NCI-H1092 (cell line): Measurements from ENCODE around the gene INPP5A.

Experiments used
- DNase-seq: peaks from one replicate; lab custom pipeline; 2025; lab: John Stamatoyannopoulos, UW

INPP5A gene

DNA sequence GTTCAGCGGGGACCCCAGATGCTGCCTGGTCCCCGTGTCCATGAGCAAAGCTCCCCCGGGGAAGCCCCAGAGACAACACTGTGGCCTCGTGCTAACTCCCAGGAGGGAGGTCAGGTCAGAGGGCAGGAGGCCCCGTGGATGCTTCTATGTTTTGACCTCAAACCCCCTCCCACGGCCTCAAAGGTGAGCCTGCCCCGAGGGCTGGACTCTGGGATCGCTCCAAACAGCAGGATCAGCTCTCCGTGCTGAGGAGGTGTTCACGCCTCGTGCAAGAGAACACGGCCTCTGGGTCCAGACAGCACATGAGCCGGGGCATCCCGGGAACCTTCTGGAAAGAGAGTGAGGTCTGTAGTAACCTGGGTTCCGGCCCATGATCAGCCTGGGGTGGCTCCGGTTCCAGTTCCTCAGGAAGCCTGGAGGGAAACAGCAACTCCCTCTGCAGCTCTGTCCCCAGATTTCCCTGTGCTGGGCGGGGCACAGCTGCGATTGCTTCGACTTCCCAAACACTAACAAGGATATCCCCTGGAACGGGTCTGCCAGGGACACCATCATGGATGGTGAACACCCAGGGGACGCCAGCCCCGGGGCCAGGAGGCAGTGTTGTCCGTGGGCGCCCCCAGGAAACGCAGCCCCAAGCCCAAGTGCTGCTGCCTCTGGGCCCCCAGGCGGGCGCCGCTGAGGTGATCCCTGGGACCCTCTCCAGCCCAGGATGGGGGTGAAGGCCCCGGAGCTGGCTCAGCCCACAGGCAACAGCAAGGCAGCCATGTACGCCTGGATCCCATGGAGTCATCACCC is 18.0 kb upstream of the INPP5A start:
- DNase-seq: no peak

DNA sequence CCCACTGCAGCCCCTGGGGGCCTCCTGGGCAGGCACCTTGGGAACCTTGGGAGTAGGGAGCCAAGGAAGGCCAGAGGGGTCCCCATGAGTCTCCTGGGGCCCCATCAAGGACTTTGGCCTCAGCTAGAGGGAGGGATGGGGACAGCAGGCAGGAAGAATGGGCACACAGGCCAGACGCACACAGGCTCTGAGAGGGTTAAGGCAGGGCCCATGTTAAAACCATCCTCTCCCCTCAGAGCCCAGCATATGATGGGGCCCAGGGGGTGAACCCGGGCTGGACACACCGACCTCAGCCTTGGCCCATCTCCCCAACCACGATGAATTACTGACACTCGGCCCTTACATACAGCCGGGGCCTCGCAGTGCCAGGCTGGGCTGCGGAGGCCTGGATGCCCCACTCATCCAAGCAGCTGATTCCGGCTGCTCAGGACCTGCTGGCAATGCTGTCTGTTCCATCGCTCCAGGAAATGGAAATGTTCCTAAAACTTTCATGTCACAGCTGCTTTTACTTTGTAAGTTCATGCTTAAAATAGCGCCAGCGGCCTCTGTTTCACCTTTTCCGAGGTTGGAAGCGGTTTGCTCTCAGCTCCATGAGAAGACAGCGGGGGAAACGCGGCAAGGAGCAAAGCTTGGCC is 17.3 kb upstream of the INPP5A start:
- DNase-seq: no peak

DNA sequence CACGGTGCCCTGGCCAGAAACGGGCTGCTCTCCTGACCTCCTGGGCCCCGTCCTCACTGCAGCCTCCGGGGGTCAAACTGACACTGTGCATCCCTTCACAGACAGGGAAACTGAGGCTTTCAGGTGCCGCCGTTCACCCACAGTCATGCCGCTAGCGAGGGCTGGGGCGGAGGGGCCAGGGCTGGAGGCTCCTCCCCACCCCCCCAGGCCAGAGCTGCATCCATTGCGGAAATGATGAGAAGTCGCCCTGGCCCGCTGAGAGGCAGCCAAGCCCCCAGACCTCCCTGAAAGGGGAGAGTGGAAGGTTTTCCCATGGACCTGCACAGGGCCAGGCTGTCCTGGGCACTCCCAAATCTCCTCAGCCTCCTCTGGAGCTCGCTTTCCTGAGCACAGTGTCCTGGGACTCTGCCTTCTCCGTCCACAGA is 16.5 kb upstream of the INPP5A start:
- no peak for DNase-seq

DNA sequence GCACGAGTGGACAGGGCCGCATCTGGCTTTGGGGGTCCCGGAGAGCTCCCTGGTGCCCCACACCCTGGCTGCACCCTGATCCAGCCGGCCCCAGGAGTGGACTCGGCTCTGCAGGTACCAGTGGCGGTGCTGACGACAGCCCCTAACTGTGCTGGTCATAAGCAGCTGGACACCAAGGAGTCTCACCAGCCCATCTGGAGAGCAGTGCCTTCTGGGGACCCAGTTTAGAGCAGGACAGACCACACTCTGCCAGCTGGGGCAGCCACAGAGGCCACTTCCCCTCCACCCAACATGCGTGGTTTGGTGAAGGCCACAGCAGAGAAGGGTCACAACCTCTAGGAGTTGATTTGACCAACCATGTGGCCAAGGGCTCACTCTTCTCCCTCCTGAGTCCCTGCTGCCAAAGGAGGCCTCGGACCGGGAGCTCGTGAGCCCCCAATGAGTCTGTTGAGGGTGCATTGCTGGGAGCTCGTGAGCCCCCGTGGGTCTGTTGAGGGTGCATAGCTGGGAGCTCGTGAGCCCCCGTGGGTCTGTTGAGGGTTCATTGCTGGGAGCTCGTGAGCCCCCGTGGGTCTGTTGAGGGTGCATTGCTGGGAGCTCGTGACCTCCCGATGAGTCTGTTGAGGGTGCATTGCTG is 16.0 kb upstream of the INPP5A start:
- no peak for DNase-seq

DNA sequence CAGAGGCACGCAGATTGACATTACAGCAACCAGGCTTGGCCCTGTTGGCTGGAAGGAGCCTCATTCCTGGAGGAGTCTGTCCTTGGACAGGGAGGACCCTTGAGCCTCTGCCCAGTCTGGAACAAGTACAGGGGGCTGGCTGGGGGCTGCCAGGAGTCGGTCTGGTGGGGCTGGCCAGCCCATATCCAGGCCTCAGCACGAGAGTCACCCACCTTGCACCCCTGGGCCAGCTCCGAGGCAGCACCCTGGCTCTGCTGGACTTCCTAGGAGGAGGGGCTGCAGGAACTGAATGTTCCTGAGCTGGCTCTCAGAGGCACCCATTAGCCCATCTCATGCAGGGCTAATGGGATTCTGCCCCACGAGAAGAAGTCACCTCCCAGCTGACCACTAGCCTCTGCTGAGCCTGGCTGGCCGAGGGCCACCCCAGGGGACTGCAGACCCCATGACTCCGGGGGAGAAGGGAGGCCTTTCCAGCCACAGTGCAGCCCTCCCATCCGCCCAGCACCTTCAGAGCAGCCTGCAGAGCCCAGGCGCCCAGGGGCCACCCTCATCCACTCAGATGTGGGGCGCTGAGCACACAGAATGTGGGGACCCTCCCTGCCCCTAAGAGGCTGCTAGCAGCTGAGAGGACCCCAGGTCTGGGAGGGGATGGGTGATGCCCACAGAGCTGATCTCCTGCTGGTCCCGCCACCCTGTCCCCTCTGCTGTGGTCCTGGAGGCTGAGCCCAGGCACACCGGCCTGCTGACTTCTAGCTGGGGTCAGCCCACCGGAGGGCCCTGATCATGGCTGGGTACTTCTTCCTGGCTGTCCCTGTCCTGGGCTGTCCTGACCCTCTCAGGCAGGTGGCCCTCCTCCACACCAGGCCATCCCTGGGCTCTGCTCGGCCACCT is 14.8 kb upstream of the INPP5A start:
- DNase-seq: no peak

DNA sequence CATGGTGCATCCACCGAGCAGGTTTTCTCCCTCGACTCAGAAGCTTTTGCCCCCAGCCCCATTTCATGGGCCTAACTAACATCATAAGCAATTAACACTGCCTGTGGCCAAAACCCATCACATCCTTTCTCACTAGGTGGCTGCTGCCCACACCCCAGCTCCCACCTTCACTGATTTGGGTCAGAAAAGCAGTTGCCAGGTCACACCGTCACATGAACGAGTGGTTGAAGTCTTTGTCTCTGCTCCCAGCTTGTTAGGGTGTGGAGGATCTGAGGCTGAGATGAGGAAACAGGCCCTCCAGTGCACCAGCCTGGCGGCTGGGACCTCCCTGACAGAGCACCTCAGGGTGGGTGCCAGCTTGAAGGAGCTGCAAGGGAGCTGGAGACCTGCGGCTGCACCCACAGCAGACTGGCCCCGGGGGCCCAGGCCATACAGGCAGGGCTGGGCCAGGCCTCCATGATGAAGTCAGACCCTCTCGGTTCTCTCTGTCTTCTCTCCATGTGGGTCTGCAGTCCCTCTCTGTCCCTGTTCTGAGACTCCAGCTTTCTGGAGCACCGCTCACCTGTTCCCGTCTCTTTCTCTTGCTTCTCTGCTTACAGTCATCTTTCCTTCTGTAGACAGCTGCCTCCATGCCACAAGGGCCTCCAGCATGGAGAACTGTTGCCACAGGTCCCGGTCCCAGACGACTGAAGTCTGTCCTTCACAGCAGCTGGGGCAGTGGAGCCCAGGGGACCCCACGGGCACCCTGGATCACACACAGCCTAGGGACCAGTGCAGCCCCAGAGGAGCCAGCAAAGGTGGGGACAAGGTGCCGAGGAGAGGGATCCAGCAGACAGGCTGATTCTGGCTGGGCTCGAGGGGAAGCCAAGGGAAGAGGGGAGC is 13.8 kb upstream of the INPP5A start:
- no peak for DNase-seq

DNA sequence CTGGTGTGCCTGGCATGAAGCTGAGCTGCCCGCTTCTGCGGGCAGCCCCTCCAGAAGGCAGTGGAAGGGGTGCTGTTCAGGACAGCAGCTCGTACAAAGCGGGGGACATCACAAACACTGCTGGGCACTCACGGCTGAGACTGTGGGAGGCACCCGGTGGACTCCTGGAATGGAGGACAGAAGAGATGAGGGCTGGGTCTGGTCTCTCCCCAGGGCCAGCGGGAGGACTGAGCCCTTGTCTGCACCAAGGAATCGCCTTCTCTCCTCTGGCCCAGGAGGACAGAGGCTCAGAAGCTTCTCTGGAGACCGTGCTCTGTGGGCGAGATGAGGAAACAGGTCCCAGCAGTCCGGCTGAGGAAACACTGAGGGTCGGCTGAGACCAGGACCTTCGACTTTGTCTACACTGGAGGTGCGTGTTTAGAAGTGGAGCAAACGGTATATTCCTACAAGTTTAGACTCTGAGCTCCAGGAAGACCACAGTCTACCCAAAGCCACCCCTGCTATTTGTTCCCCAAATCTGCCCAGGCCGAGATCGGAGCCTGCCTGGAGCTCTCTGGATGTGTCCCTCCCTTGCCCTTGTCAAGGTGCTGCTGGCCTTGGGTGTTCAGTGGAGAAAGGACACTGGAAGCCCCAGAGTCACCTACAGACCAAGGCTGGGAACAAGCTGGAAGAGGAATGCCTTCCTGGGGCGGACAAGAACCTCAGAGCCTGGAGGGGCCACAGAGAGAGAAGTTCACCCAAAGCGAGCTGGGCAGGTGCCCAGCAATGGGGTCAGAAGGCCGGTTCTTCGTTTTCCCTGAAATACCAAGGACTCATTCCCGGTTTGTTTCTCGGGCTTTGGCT is 12.9 kb upstream of the INPP5A start:
- DNase-seq: no peak

DNA sequence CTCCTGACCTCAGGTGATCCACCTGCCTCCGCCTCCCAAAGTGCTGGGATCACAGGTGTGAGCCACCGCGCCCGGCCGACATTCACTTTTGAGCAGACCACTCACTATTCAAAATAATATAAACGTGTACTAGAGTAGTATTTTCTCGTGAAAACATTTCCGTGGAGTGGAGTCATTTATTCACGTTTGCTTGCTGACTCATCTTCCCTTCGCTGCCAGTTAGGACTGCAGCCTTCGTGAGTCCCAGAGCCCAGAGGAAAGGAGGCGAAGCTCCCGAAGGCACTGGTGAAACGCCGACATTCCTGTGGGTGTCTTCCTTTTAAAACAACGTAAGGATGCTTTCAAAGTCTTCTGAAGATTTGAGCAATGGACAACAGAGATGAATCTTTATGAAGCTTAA is 10.9 kb upstream of the INPP5A start:
- DNase-seq: no peak

DNA sequence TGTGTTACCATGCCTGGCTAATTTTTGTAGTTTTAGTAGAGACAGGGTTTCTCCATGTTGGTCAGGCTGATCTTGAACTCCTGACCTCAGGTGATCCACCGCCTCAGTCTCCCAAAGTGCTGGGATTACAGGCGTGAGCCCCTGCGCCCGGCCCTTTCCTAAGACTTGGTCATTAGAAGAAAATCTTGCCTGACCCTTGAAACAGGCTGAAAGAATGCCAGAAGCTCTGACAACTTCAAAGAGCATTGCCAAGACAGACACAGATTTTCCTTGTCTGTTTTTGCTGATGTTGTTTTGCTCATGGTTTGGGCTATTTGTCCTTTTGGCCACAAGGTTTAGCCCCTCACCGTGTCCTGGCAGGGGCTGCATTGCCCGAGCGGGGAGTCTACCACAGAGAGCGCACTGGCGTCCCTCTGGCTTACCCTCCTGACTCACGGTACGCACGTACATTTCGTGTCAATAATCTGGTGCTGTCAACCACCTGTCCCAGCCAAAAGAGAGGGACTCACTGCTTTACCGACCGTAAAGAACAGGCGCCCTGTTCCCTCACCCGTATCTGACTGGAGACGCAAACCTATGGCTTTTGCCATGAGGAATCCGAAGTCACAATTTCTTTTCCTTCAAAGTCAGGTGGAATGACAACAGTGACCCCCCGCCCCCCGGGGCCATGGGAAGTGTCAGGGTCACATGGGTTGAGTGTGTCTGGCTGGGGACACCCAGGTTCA is 10.1 kb upstream of the INPP5A start:
- no peak for DNase-seq

DNA sequence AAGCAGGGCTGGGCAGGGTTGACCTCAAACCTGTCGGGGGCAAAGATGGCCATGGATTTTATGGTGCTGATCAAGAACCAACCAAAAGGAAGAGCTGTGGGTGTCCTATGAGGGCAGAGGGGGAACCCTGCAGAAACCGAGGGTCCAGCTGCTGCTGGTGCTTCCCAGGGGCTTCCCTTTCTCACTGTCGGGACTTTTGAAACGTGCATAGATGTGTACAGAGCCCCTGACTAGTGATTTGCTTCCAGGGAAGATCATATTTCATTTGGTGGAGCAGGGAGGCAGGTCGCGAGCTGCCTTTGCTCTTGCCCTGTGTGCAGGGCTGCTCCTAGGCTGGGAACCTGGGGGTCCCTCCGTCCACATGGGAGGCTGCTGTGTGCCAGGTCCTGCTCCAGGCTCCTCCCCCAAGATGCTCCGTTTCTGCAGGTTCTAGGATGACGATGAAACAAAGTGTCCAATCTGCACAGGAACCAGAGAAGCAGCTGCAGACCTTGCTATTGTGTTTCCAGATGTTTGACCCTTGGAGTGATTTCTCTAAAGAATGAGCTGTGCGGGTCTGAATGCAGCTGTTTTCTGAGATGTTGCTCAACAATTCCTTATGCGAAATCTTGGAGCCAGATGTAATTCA is 9.4 kb upstream of the INPP5A start:
- no peak for DNase-seq

DNA sequence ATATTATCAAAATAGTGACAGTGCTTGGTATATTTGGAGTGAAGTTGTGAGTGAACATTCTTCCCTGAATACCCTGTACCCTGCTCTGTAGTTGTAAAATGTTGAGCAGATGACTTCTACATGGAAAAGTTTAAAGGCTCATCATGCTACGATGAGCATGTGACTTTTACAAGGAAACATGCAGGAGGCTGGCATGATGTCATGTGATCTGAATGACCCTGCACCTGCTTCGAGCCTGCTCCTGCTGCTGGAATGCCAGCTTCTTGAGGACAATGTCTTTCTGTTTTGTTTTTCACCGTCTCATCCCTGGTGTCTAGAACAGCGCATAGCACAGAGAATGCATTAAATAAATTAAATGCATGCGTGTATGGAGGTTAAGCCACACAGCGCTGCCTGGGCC is 5.4 kb upstream of the INPP5A start:
- no peak for DNase-seq

DNA sequence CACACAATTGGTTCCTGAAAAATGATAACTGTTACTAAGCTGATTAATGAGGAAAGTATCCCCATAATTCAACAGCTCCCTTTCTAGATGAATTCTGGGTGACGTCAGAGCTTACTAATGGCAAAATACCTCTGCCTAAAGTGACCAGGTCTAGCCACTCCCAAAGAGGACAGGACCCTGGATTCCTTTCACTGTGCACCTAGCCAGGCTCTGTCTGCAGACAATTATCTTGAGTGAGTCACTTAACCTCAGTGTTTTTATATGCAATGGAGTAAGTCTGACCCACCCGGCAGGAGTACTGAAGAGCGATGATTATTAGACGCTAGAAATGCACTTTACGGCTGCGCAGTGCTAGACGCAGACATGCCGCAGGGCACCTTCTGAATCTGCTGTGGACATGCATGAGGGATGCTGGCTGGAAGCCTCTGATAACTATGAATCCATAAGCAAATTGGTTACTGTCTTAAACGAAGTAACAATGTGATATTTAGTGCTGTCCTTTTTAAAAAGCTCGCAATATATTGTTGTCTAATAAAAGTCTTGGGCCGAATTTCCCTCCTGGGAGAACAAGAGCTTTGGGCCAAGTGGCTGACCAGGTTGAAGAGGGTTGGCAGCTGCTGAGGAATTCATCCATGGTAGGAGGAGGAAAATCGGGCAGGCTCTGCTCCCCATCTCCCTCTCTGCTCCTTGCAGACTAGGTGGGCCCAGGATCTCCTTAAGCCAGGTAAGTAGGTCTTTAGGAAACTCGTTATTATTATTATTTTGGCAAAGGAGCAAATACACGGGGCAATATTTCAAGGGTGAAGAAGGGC is 4.6 kb upstream of the INPP5A start:
- DNase-seq: no peak

DNA sequence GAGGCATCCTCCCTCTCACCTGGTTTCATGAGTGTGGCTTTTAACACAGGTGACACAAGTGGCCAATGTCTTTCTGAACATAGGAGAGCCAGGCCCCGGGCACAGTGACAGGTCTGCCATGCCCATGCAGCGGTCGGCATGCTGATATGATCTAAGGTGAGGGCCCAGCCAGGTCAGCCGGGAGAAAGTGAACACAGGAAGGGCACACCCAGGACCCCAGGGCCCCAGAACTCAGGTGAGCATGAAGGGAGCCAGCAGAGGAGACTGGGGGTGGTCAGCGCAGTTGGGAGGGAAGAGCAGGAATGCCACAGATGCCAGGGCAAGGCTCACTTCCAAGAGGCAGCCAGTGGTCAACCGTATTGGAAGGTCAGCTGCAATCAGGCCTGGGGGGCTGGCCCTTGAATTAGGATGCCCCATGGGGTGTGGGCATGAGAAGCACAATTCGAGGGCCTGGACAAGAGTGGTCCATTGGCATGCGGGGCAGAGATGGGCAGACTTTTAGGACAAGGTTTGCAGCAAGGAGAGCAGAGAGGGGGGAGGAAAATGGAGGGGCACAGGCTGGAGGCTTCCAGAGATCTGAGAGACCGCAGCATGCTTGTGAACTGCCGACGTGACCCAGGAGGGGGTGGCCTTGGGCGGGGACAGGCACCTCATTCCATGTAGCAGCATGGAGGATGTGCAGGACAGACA is 3.9 kb upstream of the INPP5A start:
- no peak for DNase-seq

DNA sequence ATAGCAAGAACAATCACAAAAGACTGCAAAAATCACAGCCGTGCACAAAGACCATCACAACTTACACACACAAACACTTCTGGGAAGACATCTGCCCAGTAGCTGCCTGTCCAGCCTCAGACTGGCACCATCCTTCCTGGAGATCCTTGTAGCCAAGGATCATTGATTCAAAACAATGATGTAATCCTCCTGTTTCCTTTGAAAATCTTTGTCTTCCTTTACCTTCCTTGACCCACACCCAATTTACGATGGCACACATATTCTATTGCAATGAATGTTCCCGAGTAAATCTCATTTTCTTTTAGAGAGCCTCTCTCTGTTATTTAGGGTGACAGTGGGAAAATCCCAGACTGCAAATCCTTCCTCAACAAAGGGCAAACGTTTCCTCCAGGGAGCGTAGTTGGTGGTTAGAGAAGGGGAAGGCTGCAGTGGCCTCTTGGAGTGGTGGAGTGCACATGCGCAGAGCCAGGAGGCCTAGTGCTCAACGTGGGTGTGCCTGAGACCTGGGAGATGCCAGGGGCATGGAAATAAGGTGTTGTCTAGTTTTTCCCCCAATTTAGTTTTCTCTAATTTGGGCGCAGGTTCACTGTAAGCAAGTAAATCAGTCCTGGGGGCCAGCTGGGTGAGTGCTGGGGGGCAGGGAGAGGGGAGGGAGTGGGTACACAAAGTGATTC is 3.1 kb upstream of the INPP5A start:
- no peak for DNase-seq

DNA sequence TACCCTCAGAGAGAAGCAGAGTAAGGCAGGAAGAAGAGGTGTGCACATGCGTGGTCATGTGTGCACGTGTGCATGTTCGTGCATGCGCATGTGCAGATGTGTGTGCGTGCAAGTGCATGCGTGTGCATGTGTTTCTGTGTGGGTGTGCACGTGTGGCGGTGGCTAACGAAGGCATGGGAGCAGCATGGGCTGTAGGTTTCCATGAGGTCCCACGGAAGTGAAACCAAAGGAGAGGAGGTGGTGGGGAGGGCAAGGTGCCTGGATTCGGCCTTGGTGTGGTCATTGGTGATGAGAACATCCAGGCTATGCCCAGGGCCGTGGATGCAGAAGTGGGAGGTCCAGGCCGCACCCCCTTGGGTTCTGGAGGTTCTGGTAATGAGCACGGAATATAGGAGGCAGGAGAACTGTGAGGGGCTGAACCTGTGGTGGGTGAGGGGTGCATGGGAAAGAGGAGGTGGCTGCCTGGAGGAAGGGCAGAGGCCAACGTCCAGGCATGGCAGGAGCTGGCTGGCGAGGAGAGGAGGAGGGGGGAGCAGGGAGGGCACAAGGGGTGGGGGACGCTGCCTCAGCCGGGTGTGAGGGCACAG is 2.4 kb upstream of the INPP5A start:
- DNase-seq: no peak

DNA sequence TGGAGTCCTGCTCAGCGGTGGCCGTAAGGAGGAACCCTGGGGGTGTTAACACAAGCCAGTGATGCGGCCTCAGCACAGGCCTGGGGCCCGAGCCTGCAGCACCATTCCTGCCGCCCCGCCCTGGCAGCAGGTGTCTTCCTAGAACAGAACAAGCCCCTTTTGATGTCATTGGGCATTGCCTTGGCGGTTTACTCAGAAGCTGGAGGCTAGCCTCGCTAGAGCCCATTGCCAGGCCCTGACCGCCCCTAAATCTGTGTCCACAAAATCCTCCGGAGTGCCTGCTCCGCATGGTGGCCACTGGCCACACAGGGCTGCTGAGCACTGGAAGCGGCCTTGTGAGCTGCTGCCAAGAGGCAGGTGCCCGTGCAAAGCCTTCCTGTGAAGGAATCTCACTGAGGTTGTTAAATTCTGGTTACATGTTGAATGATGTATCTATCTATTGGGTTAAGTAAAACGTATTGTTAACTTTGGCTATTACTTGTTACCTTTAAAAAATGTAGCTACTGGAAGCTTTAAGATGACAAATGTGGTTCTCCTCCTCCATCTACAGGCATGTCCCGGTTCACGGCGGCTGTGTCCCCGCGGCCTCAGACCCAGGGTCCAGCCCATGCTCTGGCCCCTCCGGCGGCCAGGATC is 1.2 kb upstream of the INPP5A start:
- no peak for DNase-seq
